ENCODE measurements around the gene C1orf226. TPM values are rescaled to one million over a fixed set of nuclear protein-coding genes. Genes with fewer than 3 reads are reported as not detected.

Gene C1orf226
- total and polyA plus RNA-seq, 2 of the 8 experiments (the other 6 are each of a cell fraction or from before 2014, with no cell fraction given) = 8.2 to 18.8 TPM

GRCh38 chr1:162370721-162371120 is 10.8 kb upstream of the C1orf226 start:
- H3K18ac ChIP-seq (ENCODE audit: extremely low read depth, low read length) = no peak overlapping the region
- no peaks in the 10 kb centered on the region for H3K4me1 ChIP-seq (replicated peaks in 1 of 4; ENCODE audit: control insufficient read depth in 3 of 4, insufficient read depth in 4 of 4, low read length in 3 of 4)
- H4K5ac ChIP-seq (ENCODE audit: insufficient read length, low read depth, low read length) = no peak overlapping the region
- H3K4me3 ChIP-seq (ENCODE audit: extremely low read depth in 1 of 4, insufficient read depth in 2 of 4, low read depth in 3 of 4, low read length in 4 of 4) = no peak overlapping the region
- no peak overlapping the region for H2BK5ac ChIP-seq (ENCODE audit: low read depth, low read length)
- H2BK120ac ChIP-seq (replicated peaks; ENCODE audit: low read depth, low read length) = no peak overlapping the region
- no peak overlapping the region for H3K4ac ChIP-seq (replicated peaks; ENCODE audit: insufficient read length, low read depth, low read length)
- H4K8ac ChIP-seq (ENCODE audit: extremely low read depth, insufficient read depth, low read length) = no peak overlapping the region
- ChIA-PET POLR2A (ENCODE audit: partially characterized antibody) (no interaction called here), CTCF (ENCODE audit: partially characterized antibody) (interaction anchor here (1.0 to 2.1 kb wide), 4 partner anchors 13 to 327 kb away, joined by 3 to 6 read pairs (median 4); no protein-coding TSS in a partner anchor)
- WGBS, 2 experiments (ENCODE audit: extremely low coverage in 1 of 2, insufficient coverage in 1 of 2, insufficient read length in 1 of 2, insufficient replicate concordance in 2 of 2, low coverage in 1 of 2, low lambda C conversion rate in 2 of 2, missing lambda C conversion rate in 1 of 2) = 91% methylated on average over 3 of the region's 3 CpGs; no CpG with 5 or more reads in 1 of the 2 experiments
- H3K79me2 ChIP-seq (ENCODE audit: control insufficient read depth in 1 of 2, insufficient read depth in 2 of 2, low read length in 2 of 2) = no peaks in the 10 kb centered on the region
- no peaks in the 10 kb centered on the region for H3K79me1 ChIP-seq (ENCODE audit: low read depth, low read length)
- no peak for FAIRE-seq
- H3K4me2 ChIP-seq (ENCODE audit: insufficient read depth in 1 of 2, low read depth in 2 of 2, low read length in 2 of 2) = no peak overlapping the region
- H3K14ac ChIP-seq (ENCODE audit: insufficient read length) = no peak overlapping the region
- H3K9me3 ChIP-seq (ENCODE audit: insufficient read depth in 2 of 2, low read depth in 1 of 2, low read length in 1 of 2) = no peaks in the 10 kb centered on the region
- H3K23ac ChIP-seq (ENCODE audit: insufficient read length) = no peak overlapping the region
- H2AFZ ChIP-seq (ENCODE audit: low read length) = no peak overlapping the region
- no peak overlapping the region for H2AK5ac ChIP-seq (ENCODE audit: low read depth, low read length)
- no peak overlapping the region for H3K27ac ChIP-seq (ENCODE audit: low read depth, low read length)
- H2BK20ac ChIP-seq (ENCODE audit: low read length) = no peak overlapping the region
- H3K56ac ChIP-seq (replicated peaks; ENCODE audit: insufficient read length, low read depth, low read length) = no peak overlapping the region
- no peak for TF ChIP-seq SIRT6 (IDR thresholded peaks at IDR 0.05; ENCODE audit: low read length)
- no peak for TF ChIP-seq CHD1 (IDR thresholded peaks at IDR 0.05; ENCODE audit: low read depth, low read length)
- no peak for TF ChIP-seq POLR2A (IDR thresholded peaks at IDR 0.05; ENCODE audit: control extremely low read depth in 1 of 2, low read depth in 2 of 2, low read length in 2 of 2)
- no peak for TF ChIP-seq TEAD4 (IDR thresholded peaks at IDR 0.05; ENCODE audit: low read depth, low read length)
- TF ChIP-seq RNF2 (IDR thresholded peaks at IDR 0.05; ENCODE audit: borderline replicate concordance, low read depth, low read length, missing control alignments, poor library complexity, severe bottlenecking) = no peak
- TF ChIP-seq BCL11A (IDR thresholded peaks at IDR 0.05; ENCODE audit: low read depth in 2 of 2, low read length in 2 of 2) = no peak
- no peak for TF ChIP-seq BACH1 (IDR thresholded peaks at IDR 0.05; ENCODE audit: low read length)
- TF ChIP-seq, protein P1, sequence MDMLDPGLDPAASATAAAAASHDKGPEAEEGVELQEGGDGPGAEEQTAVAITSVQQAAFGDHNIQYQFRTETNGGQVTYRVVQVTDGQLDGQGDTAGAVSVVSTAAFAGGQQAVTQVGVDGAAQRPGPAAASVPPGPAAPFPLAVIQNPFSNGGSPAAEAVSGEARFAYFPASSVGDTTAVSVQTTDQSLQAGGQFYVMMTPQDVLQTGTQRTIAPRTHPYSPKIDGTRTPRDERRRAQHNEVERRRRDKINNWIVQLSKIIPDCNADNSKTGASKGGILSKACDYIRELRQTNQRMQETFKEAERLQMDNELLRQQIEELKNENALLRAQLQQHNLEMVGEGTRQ (IDR thresholded peaks at IDR 0.05; ENCODE audit: low read length) = no peak
- no peak for TF ChIP-seq TAF7 (optimal IDR thresholded peaks at IDR 0.05; ENCODE audit: borderline replicate concordance, low read depth, low read length)
- no peak overlapping the region for H4K91ac ChIP-seq (replicated peaks; ENCODE audit: insufficient read length, low read length)
- no peaks in the 10 kb centered on the region for H4K20me1 ChIP-seq (replicated peaks in 1 of 2; ENCODE audit: control insufficient read depth in 1 of 2, insufficient read depth in 2 of 2, low read length in 2 of 2)
- no peaks in the 10 kb centered on the region for H3K23me2 ChIP-seq (ENCODE audit: low read depth, low read length)
- no peak overlapping the region for H3K9ac ChIP-seq (replicated peaks in 1 of 4; ENCODE audit: extremely low read depth in 1 of 4, low read depth in 3 of 4, low read length in 3 of 4)
- H3K36me3 ChIP-seq (ENCODE audit: control insufficient read depth in 2 of 4, insufficient read depth in 4 of 4, low read length in 3 of 4) = peaks cover 0 to 6% (median under 1%) of the 10 kb centered on the region in 4 experiments; a peak in 1 of 8 replicates
- H2BK15ac ChIP-seq (ENCODE audit: low read length) = no peak overlapping the region
- no peak for DNase-seq (ENCODE audit: low read depth in 1 of 2, low spot score in 2 of 2)
- no peak overlapping the region for H2BK12ac ChIP-seq (ENCODE audit: low read depth, low read length)
- H3K27me3 ChIP-seq (replicated peaks in 1 of 4; ENCODE audit: control insufficient read depth in 3 of 4, extremely low read depth in 1 of 4, insufficient read depth in 3 of 4, low read length in 3 of 4) = no peaks in the 10 kb centered on the region

Data from H1 (cell line).